ENCODE data around the gene FNDC3A.

The FNDC3A gene

GRCh38 chr13:49225223-49226042 lies 249.7 kb downstream of the FNDC3A start:
- DNase-seq, result peak; percentile 16

- DNase-seq, result no peak
Observed at GRCh38 chr13:49226613-49227012, 250.9 kb downstream of the FNDC3A start.

GRCh38 chr13:49234741-49235140 lies 259.0 kb downstream of the FNDC3A start:
- no peak for DNase-seq

- no peak for DNase-seq
Observed at GRCh38 chr13:49235856-49236431, 260.2 kb downstream of the FNDC3A start.

- DNase-seq, result no peak
Observed at GRCh38 chr13:49238621-49239020, 262.9 kb downstream of the FNDC3A start.

- DNase-seq, result no peak
Observed at GRCh38 chr13:49240017-49240416, 264.3 kb downstream of the FNDC3A start.

GRCh38 chr13:49241296-49241695 lies 265.6 kb downstream of the FNDC3A start:
- no peak for DNase-seq

GRCh38 chr13:49245101-49245500 lies 269.4 kb downstream of the FNDC3A start:
- DNase-seq, result no peak

GRCh38 chr13:49246850-49247642 lies 271.3 kb downstream of the FNDC3A start:
- no peak for DNase-seq

- peak; percentile 64 for DNase-seq
Observed at GRCh38 chr13:49247643-49248621, 272.2 kb downstream of the FNDC3A start, which contains the start of gene CDADC1. Gene CDADC1, plus strand, starts transcription at chr13:49247925. Its CDS starts 113 bp downstream, at chr13:49248038.

GRCh38 chr13:49248622-49249002 lies 272.9 kb downstream of the FNDC3A start:
- DNase-seq, result no peak

GRCh38 chr13:49251326-49251725 lies 275.6 kb downstream of the FNDC3A start:
- DNase-seq, result no peak

GRCh38 chr13:49253310-49253709 lies 277.6 kb downstream of the FNDC3A start:
- DNase-seq, result no peak

GRCh38 chr13:49254007-49254406 lies 278.3 kb downstream of the FNDC3A start:
- DNase-seq, result no peak

GRCh38 chr13:49256841-49257240 lies 281.1 kb downstream of the FNDC3A start:
- DNase-seq, result no peak

GRCh38 chr13:49258089-49258796 lies 282.5 kb downstream of the FNDC3A start:
- DNase-seq, result no peak

All from NCI-H2029 (cell line).